Parathyroid adenoma (tissue), 2 donors: ENCODE results near the gene KLF13.

Source experiments
- H2AFZ ChIP-seq: fragments of 300-600 bp; sonication (generic); one replicate; pipeline ENCODE4 v1.7.0; 2017; ENCODE audit warnings: antibody characterized with exemption, mild to moderate bottlenecking
- H3K27ac ChIP-seq: fragments of 300-600 bp; sonication (generic); one replicate; pipeline ENCODE4 v1.7.0; 2017
- H3K27me3 ChIP-seq: fragments of 300-600 bp; sonication (generic); one replicate; pipeline ENCODE4 v1.7.0; 2017; ENCODE audit warnings: low read length; ENCODE audit not compliant: control insufficient read depth, insufficient read depth
- H3K36me3 ChIP-seq: fragments of 300-600 bp; sonication (generic); one replicate; pipeline ENCODE4 v1.7.0; 2017; ENCODE audit warnings: low read length; ENCODE audit not compliant: control insufficient read depth, insufficient read depth
- H3K4me1 ChIP-seq: fragments of 300-600 bp; sonication (generic); one replicate; pipeline ENCODE4 v1.7.0; 2017; ENCODE audit warnings: control low read depth
- H3K4me2 ChIP-seq: fragments of 300-600 bp; sonication (generic); one replicate; pipeline ENCODE4 v1.7.0; 2017; ENCODE audit warnings: low read length
- H3K4me3 ChIP-seq: fragments of 300-600 bp; sonication (generic); one replicate; pipeline ENCODE4 v1.7.0; 2017; ENCODE audit warnings: low read depth, low read length
- H3K79me2 ChIP-seq: fragments of 300-600 bp; sonication (generic); one replicate; pipeline ENCODE4 v1.7.0; 2017; ENCODE audit warnings: control low read depth
- H3K9ac ChIP-seq: fragments of 300-600 bp; sonication (generic); one replicate; pipeline ENCODE4 v1.7.0; 2017; ENCODE audit warnings: mild to moderate bottlenecking
- H3K9me3 ChIP-seq: fragments of 300-600 bp; sonication (generic); one replicate; pipeline ENCODE4 v1.7.0; 2017; ENCODE audit warnings: low read length; ENCODE audit not compliant: control insufficient read depth
- TF ChIP-seq, protein P1 (sequence below): fragments of 300-600 bp; sonication (generic); IDR thresholded peaks from one replicate; pipeline ENCODE4 v1.7.0; 2017; ENCODE audit warnings: antibody characterized with exemption, mild to moderate bottlenecking
- donor health status: primary hyperparathyroidism.

KLF13 gene

DNA sequence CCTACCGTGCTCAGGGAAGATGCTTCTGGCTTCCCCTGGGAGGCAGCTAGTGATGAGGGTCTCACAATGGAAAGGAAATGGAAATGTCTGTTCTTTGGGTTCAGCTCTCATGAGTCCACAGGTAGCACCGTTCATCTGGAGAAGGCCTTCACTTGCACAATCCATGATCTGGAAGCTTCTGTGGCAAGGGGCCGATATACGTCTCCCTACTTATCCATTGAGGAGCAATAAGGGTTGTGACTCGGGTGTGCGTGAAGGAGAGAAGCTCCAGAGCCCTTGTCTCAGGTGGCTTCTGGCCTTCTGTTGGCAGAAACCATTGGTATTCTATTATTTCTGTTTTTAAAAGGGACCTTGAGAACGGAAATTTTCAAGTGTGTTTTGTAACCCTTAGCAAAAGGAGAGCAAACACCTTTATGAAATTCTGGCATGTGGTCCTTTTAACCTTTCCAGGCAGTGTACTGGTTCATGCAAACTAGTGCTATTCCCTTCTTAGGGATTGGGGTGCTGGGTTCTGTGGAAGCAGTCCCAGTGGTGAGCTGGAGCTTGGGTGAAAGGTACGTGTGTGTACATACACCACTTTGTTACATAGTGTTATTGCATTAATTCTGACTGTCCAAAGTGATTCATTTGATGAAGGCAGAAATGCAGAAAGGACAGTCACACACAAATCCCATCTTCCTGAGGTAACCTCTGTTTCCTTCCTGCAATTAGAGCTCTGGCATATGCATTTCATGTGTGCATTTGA lies 32.5 kb downstream of the KLF13 start:
- H3K27ac ChIP-seq, result no peak overlapping the region

DNA sequence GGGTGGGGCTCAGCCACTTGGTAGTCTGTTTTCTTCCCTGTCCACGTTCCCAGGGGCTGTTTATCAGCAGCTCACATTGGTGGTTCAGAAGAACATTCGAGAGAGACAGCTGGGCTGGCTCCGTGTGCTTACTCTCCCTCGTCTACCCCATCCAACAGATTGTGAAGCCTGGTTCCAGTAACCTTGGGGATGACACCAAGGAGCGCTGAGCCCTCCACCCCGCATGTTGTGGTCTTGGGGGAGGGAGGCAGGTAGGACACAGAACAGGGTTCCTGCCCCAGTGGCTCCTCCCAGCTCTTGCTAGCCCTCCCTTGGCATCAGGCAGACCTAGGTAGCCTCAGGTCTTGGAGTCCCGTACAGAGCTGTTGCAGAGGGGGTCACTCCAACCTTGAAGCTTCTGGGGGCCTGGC lies 33.1 kb downstream of the KLF13 start:
- Histone ChIP-seq H3K27ac (no peak overlapping the region), H3K79me2 (peaks cover 71% of the 10 kb centered on the region), H3K36me3 (no peaks in the 10 kb centered on the region), H2AFZ (no peak overlapping the region), H3K9me3 (no peaks in the 10 kb centered on the region), H3K27me3 (no peaks in the 10 kb centered on the region), H3K4me3 (no peak overlapping the region), H3K4me2 (no peak overlapping the region), H3K4me1 (peaks cover 15% of the 10 kb centered on the region), H3K9ac (no peak overlapping the region)
- TF ChIP-seq, protein P1, sequence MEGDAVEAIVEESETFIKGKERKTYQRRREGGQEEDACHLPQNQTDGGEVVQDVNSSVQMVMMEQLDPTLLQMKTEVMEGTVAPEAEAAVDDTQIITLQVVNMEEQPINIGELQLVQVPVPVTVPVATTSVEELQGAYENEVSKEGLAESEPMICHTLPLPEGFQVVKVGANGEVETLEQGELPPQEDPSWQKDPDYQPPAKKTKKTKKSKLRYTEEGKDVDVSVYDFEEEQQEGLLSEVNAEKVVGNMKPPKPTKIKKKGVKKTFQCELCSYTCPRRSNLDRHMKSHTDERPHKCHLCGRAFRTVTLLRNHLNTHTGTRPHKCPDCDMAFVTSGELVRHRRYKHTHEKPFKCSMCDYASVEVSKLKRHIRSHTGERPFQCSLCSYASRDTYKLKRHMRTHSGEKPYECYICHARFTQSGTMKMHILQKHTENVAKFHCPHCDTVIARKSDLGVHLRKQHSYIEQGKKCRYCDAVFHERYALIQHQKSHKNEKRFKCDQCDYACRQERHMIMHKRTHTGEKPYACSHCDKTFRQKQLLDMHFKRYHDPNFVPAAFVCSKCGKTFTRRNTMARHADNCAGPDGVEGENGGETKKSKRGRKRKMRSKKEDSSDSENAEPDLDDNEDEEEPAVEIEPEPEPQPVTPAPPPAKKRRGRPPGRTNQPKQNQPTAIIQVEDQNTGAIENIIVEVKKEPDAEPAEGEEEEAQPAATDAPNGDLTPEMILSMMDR, result no peak

More for the DNA sequence above, 32.5 kb downstream of the KLF13 start:
- Histone ChIP-seq H3K4me1 (peaks cover 16% of the 10 kb centered on the region), H2AFZ (no peak overlapping the region), H3K79me2 (peaks cover 69% of the 10 kb centered on the region), H3K9me3 (no peaks in the 10 kb centered on the region), H3K36me3 (no peaks in the 10 kb centered on the region), H3K9ac (no peak overlapping the region), H3K27me3 (no peaks in the 10 kb centered on the region), H3K4me2 (no peak overlapping the region), H3K4me3 (no peak overlapping the region)
- TF ChIP-seq, protein P1, result no peak

DNA sequence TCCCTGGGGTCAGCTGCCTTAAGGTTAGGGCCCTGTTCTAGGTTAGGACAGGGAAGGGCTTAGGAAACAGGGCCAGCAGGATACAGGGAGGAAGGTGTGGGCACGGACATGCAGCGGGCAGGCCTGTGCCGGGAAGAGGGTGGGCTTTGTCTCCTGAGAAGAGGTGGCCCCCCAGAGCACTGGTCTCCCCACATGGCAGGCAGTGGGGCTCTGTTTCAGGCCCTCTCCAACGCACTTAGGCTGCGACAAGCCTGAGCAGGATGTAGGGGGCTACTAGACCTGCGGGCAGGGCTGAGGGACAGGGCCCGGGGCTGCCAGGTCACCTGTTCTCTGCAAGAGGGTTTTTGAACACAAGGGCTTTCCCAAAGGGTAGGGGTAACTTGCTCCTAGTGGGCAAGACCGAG lies 33.5 kb downstream of the KLF13 start:
- H3K4me2 ChIP-seq, result no peak overlapping the region
- H3K4me1 ChIP-seq, result peaks cover 12% of the 10 kb centered on the region
- H3K9me3 ChIP-seq, result no peaks in the 10 kb centered on the region
- no peak overlapping the region for H2AFZ ChIP-seq
- H3K27ac ChIP-seq, result no peak overlapping the region
- no peak overlapping the region for H3K4me3 ChIP-seq
- H3K79me2 ChIP-seq, result peaks cover 71% of the 10 kb centered on the region
- no peaks in the 10 kb centered on the region for H3K27me3 ChIP-seq
- TF ChIP-seq, protein P1, result no peak
- H3K36me3 ChIP-seq, result no peaks in the 10 kb centered on the region
- no peak overlapping the region for H3K9ac ChIP-seq

DNA sequence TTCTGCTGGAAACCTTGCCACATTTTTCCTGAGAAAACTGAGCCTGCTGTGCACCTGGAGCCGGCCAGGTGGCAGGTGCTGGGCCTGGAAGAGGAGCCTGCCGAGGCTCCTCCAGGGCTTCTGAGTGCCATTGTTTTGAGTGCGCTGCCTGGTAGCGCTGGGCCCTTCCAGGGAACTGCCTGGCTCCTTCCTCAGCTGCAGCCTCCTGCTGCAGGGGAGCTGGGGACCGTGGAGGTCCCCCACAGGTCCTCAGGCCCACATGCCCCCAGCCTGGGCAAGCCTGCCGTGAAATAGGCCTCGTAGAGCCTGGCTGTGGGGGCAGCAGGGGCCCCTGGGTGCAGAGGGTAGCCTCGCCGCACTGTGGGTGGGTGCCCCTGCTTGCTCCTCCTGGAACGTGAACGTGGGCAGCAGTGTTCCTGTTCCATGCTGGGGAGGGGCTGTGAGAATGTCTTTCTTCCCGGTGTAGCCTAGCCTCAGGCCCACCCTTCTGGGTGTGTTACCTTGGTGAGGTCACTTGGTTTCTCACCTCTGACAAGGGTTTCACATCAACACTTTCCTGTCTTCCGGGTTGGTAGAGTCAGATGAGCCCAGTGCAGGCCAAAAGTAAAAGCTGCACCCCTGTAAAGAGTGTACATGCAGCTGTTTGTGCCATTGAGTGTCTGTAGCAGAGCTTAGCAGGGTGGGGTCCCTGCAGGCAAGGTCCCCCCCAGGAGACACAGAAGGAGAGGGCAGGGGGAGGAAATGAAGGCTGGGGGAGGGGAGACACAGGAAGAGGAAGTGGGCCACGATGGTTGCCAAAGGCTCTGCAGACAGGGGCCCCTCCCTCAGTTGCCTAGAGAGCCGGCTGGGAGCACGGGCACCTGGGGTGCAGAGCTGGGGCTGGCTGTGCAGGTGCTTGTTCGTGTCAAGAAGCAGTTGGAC lies 34.5 kb downstream of the KLF13 start:
- Histone ChIP-seq H3K4me3 (no peak overlapping the region), H3K4me1 (peaks cover 12% of the 10 kb centered on the region), H3K9me3 (no peaks in the 10 kb centered on the region), H3K9ac (no peak overlapping the region), H3K79me2 (peaks cover 64% of the 10 kb centered on the region), H3K36me3 (no peaks in the 10 kb centered on the region), H2AFZ (no peak overlapping the region), H3K27ac (no peak overlapping the region), H3K4me2 (no peak overlapping the region), H3K27me3 (no peaks in the 10 kb centered on the region)
- TF ChIP-seq, protein P1, result no peak
